HepG2 (cell line): ENCODE data around the gene RRAD. TPM values are rescaled to one million over a fixed set of nuclear protein-coding genes. Genes with fewer than 3 reads are reported as not detected.

ENCODE experiments used
- FOXP1 ChIP-seq, 2 experiments: fragments of 450-650 bp in 1 of 2; IDR thresholded peaks; 2 replicates each; pipeline ENCODE4 v1.6.1; 2017 to 2018; ENCODE audit warnings: antibody characterized with exemption in 1 of 2
- GLMP ChIP-seq: sonication (generic); formaldehyde crosslinking; IDR thresholded peaks from 2 replicates; pipeline ENCODE4 v1.9.0; 2021; ENCODE audit warnings: missing genetic modification reagents, mild to moderate bottlenecking, borderline replicate concordance
- IKZF5 ChIP-seq: IDR thresholded peaks from 2 replicates; pipeline ENCODE4 v1.6.1; 2018; ENCODE audit warnings: missing genetic modification reagents, mild to moderate bottlenecking, missing compliant biosample characterization
- KLF16 ChIP-seq, 2 experiments: sonication (generic) in 1 of 2; formaldehyde crosslinking in 1 of 2; IDR thresholded peaks; 2 replicates each; pipeline versions ENCODE4 v1.6.1 to v1.8.0; 2016 to 2023; ENCODE audit warnings: missing genetic modification reagents in 2 of 2, missing compliant biosample characterization in 1 of 2
- KMT2B ChIP-seq: IDR thresholded peaks from 2 replicates; pipeline ENCODE4 v1.6.1; 2016; ENCODE audit warnings: missing genetic modification reagents, missing compliant biosample characterization
- MXI1 ChIP-seq: IDR thresholded peaks from 3 replicates; pipeline ENCODE4 v1.6.1; 2012; ENCODE audit warnings: low read depth, low read length, inconsistent platforms, borderline replicate concordance
- MYNN ChIP-seq: sonication (generic); formaldehyde crosslinking; IDR thresholded peaks from 2 replicates; pipeline ENCODE4 v1.4.0; 2020; ENCODE audit warnings: mild to moderate bottlenecking, low read depth, missing genetic modification reagents
- NFYB ChIP-seq: sonication (generic); formaldehyde crosslinking; IDR thresholded peaks from 2 replicates; pipeline ENCODE4 v1.4.0; 2020; ENCODE audit warnings: missing genetic modification reagents
- NRL ChIP-seq: sonication (generic); formaldehyde crosslinking; IDR thresholded peaks from 2 replicates; pipeline ENCODE4 v1.5.0; 2020; ENCODE audit warnings: missing genetic modification reagents, mild to moderate bottlenecking, moderate library complexity, borderline replicate concordance
- PRDM15 ChIP-seq: sonication (generic); formaldehyde crosslinking; IDR thresholded peaks from 2 replicates; pipeline ENCODE4 v1.4.0; 2020; ENCODE audit warnings: missing genetic modification reagents
- RXRB ChIP-seq: IDR thresholded peaks from 2 replicates; pipeline ENCODE4 v1.6.1; 2016; ENCODE audit warnings: borderline replicate concordance, missing genetic modification reagents, missing compliant biosample characterization
- YEATS2 ChIP-seq: sonication (generic); formaldehyde crosslinking; IDR thresholded peaks from 2 replicates; pipeline ENCODE4 v1.4.0; 2020; ENCODE audit warnings: missing genetic modification reagents, borderline replicate concordance
- ZMYM3 ChIP-seq: sonication (generic); formaldehyde crosslinking; IDR thresholded peaks from 2 replicates; pipeline ENCODE4 v1.5.1; 2020; ENCODE audit warnings: mild to moderate bottlenecking, missing genetic modification reagents
- ZNF17 ChIP-seq: sonication (generic); formaldehyde crosslinking; IDR thresholded peaks from 2 replicates; pipeline ENCODE4 v1.5.0; 2020; ENCODE audit warnings: mild to moderate bottlenecking, missing genetic modification reagents
- ZNF552 ChIP-seq: sonication (generic); formaldehyde crosslinking; IDR thresholded peaks from 2 replicates; pipeline ENCODE4 v1.9.0; 2022; ENCODE audit warnings: missing genetic modification reagents, mild to moderate bottlenecking, borderline replicate concordance
- ZNF800 ChIP-seq: sonication (generic); formaldehyde crosslinking; IDR thresholded peaks from 2 replicates; pipeline ENCODE4 v1.4.0; 2020; ENCODE audit warnings: missing genetic modification reagents
- polyA plus RNA-seq, 8 experiments: library from polyadenylated mRNA; depleted of rRNA in 3 of 8; stranded (reverse) in 7 of 8; unstranded in 1 of 8; fragments of >200 nt; fragmentation: Illumina TruSeq in 4 of 8; extraction: Trizol in 4 of 8; gene quantifications; 2 replicates each; pipeline versions ENCODE4 v1.2.1 to v1.2.3, GENCODE V29; 2011 to 2016; ENCODE audit warnings: low read depth in 4 of 8, missing spikeins in 1 of 8, mixed read lengths in 1 of 8; ENCODE audit not compliant: insufficient read depth in 1 of 8
- total RNA-seq, 5 experiments: library from RNA; depleted of rRNA; stranded (reverse); fragments of >200 nt; fragmentation: Illumina TruSeq; extraction: Trizol; gene quantifications; 2 replicates each; pipeline ENCODE4 v1.2.3, GENCODE V29; 2016; ENCODE audit warnings: low read depth in 1 of 5

The RRAD gene
- total and polyA plus RNA-seq, 2 of the 13 experiments (the other 11 are each of a cell fraction or from before 2014, with no cell fraction given): 0.80 to 1.1 TPM

GRCh38 chr16:66954097-66954659 lies 28.8 kb upstream of the RRAD start (continued):
- TF ChIP-seq MYNN (CRISPR knock-in tag): 0 out of 2 replicates have a peak, but pooled peaks have one; percentile 62
- TF ChIP-seq ZNF800 (CRISPR knock-in tag): peak; percentile 28; the same call in 1 of the 2 replicates
- TF ChIP-seq GLMP: no peak
- TF ChIP-seq FOXP1 (IDR thresholded peaks at IDR 0.05): no peak
- no peak for TF ChIP-seq FOXP1 (CRISPR knock-in tag; IDR thresholded peaks at IDR 0.05)
- peak; percentile 39; the same call in 1 of the 2 replicates for TF ChIP-seq IKZF5 (CRISPR knock-in tag)
- TF ChIP-seq KMT2B: peak; percentile 60
- TF ChIP-seq PRDM15: no peak
- TF ChIP-seq ZNF17 (CRISPR knock-in tag): no peak
- peak; percentile 69; the same call in 1 of the 2 replicates for TF ChIP-seq YEATS2 (CRISPR knock-in tag)
- 0 out of 2 replicates have a peak, but pooled peaks have one; percentile 31 for TF ChIP-seq NFYB (CRISPR knock-in tag)
- no peak for TF ChIP-seq NRL
- TF ChIP-seq MXI1: peak; percentile 35; the same call in 1 of the 3 replicates
- TF ChIP-seq ZNF552: no peak
- TF ChIP-seq KLF16 (CRISPR knock-in tag; IDR thresholded peaks at IDR 0.05): peak in 1 of 2 experiments; percentile 38; a peak in 1 of 4 replicates
- peak; percentile 71; the same call in 1 of the 2 replicates for TF ChIP-seq RXRB (CRISPR knock-in tag)
- peak; percentile 52; the same call in 1 of the 2 replicates for TF ChIP-seq ZMYM3
